Hematopoietic multipotent progenitor cell (in vitro differentiated cells): ENCODE results near the gene FUT7. TPM values are rescaled to one million over a fixed set of nuclear protein-coding genes. Genes with fewer than 3 reads are reported as not detected.
"Not testable (repeated sequence)": the region's sequence is repeated elsewhere in the genome, so short reads cannot be mapped to it uniquely, and the experiment has no call there.

ENCODE experiments used
- DNase-seq, 3 donors: peaks; one replicate each; pipeline ENCODE4 v3.0.0-alpha.2; 2011 to 2015; ENCODE audit warnings: low read depth in 2 of 3, low spot score in 2 of 3
- total RNA-seq: library from RNA; depleted of rRNA; stranded (reverse); fragments of >200 nt; gene quantifications from one replicate; pipeline ENCODE4 v1.2.3, GENCODE V29; 2012

Gene FUT7
- total RNA-seq, 1 donor = 14.3 TPM

DNA sequence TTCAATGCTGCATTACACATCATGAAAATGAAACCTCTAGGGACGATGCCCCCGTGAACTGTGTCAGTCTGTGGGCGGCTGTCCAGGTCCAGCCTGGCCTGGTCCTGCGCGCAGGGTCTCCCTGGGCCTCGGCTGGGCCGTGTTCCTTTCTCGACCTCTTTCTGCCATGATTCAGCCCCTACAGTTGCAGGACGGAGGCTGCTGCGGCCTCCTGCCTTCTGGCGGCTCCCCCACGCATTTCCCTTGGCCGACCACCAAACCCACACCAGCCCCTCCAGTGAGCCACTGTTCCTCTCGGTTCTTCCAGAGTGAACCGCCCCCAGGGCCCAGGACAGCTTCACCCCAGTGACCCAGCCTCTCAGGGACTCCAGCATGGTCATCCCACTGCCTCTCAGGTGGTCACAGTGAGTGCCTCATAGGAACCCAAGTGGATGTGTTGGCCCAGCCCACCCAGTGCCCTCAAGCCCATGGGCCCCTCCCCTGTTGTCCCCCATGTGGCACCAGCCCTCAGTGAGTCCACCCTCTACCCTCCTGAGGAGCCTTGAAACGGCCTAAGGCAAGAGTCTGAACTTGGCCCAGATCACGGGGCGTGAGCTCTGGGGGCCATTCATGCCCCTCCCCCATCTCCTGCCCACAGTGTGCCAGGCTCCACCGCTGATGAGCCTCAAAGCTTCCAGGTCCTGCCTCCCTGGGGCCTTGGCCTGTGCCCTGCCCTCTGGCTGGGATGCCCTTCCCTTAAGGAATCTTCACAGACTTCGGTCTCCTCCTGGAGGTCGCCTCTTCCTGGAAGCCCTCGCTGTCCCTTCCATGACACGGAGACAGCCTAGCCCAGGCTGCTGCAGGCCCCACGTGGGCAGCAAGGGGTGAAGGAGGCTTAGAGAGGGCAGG is 25.5 kb downstream of the FUT7 start:
- peak in 1 of 3 donors; percentile 51 for DNase-seq

DNA sequence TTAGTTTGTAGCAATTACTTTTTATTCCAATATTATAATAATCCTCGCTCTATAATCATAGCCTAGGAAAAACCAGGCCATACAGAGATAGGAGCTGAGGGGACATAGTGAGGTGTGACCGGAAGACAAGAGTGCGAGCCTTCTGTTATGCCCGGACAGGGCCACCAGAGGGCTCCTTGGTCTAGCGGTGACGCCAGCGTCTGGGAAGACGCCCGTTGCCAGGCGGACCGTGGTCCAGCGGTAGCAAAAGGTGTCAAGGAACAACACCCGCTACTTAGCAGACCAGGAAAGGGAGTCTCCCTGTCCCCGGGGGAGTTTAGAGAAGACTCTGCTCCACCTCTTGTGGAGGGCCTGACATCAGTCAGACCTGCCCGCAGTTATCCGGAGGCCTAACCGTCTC is 27.6 kb downstream of the FUT7 start:
- not testable (repeated sequence) for DNase-seq

DNA sequence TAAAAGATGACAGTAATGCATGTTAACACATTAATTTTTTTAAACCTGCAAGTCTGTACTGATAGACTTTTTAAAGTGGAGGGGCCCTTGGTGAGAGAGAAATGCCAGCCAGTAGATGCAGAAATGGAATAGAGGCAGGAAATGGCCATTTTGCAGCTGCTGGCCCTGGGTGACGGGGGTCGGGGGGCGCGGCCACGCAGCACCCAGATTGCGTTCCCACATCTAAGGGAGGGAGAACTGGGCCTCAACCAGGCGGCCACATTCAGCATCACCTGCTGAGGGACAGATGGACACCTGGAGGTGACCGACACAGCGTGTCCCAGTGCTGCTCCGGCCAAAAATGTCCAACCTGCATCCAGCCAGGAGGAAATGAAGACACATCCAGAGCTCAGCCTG is 29.2 kb downstream of the FUT7 start:
- no peak for DNase-seq

DNA sequence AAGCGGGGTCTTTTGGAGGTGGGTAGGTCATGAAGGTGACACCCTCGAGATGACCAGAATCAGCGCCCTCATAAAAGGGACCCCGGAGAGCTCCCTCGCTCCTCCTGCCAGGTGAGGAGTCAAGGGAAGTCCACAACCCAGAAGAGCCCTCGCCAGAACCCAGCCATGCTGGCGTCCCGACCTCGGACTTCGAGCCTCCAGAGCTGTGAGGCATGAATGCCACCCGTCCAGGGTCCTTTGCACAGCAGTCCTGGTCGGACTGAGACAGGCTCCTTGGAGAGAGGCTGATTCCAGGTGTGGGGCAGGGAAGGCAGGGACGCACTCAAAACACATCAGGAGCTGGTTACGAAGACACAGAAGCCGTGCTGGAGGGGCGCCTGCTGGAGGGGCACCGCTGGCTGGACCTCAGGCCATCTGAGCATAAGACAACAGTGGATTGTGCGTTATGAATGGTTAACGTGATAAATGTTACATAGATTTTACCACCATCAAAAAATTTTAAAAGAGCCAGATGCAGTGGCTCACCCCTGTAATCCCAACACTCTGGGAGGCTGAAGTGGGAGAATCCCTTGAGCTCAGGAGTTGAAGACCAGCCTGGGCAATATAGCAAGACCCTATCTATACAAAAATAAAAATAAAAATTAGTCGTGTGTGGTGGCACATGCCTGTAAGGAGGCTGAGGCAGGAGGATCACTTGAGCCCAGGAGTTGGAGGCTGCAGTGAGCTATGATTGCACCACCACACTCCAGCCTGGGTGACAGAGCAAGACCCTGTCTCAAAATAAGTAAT is 29.8 kb downstream of the FUT7 start:
- DNase-seq = no peak

DNA sequence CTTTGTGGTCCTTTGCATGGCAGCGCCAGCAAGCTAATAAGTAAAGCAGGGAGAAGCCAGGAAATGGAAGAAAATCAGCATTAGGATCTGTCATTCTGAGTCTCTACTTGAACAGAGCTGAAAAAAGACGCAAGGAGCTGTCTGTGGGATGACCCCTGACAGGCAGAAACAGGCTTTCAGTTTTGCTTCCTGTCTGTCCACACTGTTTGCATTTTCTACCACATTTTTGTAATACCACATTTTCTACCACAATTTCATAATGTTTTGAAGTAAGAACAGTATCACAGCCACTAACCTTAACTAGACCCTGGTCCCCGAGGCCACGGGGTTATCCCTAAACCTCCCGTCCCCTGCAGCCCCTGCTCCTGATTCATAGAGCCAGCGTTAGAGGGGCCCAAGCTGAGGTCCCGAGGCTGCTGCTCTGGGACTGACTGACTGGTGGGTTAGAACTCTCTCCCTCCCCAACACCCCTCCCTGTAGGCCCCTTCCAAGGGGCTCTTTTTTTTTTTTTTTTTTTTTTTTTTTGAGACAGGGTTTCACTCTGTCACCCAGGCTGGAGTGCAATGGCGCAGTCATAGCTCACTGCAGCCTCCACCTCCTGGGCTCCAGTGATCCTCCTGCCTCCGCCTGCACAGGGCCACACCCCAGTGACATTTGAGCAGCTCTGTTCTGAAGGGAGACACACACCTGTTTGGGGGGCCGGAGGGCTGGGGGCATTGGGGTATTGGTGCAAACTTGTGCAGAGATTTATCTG is 31.5 kb downstream of the FUT7 start:
- DNase-seq = peak in 1 of 3 donors; percentile 41

DNA sequence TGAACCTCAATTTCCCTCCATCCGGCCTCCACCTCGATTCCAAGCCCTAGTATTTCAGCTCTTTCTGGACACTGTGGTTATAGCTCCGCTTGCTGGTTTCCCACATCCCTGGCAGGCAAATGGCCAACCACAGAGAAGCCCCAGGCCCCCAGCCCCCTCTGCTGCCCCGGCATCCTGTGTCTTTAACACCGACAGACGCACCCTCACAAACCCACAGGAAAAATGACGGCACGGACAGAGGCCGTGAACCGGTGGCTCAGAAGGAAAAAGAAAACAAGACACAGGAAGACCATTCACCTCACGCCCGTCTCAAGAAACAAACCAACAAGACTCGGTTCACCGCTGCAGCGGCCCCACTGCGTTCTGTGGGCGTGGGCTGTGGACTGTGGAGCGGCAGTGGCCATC is 34.1 kb downstream of the FUT7 start:
- DNase-seq = no peak

DNA sequence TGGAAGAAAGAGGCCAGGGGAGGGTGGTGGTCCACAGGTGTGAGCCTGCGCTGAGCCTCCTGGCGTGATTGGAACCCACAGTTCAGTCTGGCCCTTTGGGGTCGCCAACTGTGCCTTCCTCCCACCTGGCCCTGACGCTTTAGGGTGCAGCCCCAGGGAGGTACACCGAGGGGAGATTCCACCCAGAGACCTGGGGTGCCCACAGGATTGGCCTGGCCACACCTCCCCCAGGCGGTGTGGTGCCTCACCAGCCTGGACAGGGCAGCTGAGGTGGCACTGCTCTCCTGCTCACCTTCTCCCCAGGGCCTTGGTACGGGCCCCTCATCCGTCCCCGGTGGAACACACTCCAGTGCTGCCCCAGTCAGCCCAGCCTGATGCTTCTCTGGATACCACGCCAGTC is 34.5 kb downstream of the FUT7 start:
- DNase-seq = no peak

DNA sequence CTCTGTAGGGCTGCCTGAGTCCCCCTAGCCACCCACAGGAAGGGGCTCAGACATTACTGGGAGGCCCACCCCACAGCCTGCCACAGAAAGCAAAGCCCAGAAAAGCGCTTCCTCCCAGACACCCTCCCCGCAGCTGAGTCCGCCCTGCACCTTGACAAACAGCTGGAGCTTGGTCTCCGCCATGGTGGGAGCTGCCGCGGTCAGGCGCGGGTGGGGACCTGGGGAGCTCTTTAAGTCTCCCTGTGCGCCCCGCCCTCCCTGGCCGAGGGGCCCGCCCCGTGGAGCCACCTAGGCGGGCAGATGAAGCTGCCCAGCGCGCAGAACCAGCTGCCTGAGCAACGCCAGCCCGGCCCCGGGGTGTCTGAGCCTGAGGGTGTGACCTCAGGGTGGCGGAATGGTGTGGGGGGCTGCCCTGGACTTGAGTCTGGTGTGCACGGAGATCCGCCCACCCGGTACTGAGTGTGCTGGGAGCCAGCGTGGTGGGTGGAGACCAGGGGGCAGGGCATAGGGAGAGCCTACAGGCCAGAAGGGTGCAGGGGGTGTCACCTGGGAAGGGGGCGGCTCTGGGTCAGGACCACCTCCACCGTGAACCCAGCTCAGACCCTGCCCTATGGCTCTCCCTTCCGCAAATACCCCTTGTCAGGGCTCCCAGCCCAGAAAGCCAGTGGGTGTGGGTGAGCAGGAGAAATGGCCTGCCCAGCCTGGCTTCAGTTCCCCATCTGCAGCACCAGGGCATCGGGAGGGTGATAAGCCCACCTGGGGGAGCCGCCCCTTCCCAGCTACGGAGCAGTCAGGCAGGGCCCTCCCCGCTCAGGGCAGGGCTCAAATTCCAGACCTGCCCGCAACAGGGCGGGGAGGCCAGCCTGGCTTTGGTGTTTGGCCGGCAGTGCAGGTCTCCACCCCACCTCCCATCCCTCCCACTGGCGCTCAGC is 35.3 kb downstream of the FUT7 start, which contains the start of gene CLIC3:
Gene CLIC3, minus strand, starts transcription at position 208 of the 932 bp plus-strand sequence. Its CDS starts 25 bp downstream, at position 183.
- peak in 1 of 3 donors; percentile 62 for DNase-seq

DNA sequence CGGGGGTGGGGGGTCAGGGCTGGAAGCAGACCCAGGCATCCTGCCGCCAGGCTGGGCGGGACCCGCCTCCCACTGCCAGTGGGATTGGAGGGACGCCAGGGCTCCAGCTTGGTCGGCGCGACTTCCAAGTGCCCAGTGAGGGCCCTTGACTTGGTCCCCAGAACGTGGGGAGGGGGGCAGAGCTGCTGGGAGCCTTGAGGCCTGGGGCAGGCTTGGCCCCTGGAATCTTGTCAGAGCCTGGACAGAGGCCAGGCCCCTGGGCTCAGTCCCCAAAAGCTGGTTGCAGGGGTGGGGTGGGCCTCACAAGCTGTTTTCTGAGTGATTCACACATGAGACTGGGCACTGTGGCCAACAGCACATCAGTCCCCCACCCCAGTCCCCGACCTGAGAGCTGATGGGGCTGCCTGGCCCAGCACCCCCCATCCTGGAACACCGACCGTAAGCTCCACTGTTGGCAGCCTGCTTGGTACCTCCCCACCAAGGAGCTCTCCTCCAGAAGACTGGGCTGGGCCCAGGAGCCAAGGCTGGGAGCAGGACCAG is 36.0 kb downstream of the FUT7 start:
- no peak for DNase-seq

DNA sequence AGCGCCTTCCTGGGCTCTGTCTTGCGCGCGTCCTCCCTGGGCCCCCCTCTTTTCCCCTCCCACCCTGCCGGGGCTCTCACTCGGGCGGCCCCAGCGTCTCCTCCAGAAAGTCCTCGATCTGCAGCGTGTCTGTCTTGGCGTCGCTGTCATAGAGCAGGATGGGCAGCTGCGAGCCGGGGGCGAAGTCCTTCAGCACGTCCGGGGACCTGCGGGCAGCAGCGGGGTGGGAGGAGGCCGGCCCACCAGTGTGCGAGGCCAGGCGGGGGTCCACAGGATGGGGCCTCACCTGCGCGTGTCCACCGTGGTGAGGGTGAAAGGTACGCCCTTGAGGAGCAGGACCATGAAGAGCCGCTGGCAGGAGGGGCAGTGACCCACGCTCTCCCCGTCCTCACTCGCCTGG is 36.5 kb downstream of the FUT7 start:
- DNase-seq = no peak

DNA sequence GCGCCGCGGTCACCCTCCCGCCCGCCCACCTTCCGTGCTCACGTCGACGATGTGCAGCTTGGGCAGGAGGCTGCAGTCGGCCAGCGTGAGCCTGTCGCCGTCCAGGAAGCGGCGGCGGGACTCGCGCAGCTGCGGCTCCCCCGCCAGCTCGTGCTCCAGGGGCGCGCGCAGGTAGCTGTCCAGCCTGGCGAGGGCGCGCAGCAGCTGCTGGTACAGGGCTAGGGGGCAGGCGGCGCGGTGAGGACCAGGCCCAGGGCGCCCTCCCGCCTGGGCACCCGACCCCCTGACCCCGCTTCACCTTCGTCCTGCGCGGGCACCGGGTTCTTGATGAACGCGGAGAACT is 37.0 kb downstream of the FUT7 start:
- no peak for DNase-seq

DNA sequence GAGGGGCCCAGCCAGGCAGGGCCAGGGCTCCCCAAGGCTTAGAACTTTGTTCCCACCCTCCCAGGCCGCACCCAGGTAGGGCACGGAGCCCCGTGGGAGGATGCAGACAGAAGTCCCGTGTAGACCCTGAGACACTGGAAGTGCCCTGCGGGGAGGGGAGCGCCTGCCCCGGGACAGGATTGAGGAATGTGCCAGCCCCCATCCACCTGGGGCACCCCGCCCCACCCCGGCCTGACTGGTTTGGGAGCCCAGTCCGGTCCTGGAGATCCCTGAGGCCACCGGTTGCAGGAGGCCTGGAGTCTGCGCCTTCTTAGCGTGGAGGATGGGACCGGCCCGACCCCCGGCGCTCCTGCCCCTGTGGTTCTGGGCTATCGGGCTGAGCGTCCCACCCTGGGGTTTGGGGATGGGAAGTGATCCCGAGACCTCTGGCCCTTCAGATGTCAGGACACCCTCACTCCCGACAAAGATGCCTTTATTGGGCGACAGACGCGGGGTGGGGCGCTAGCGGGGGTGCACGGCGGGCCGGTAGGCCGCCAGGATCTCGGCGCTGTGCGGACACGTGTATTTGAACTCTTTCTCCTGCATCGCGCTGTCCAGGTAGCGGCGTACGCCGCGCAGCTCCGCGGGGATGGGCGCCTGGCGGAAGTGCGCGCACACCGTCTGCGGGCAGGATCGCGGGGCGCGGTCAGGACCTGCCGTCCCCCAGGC is 37.6 kb downstream of the FUT7 start:
- no peak for DNase-seq

DNA sequence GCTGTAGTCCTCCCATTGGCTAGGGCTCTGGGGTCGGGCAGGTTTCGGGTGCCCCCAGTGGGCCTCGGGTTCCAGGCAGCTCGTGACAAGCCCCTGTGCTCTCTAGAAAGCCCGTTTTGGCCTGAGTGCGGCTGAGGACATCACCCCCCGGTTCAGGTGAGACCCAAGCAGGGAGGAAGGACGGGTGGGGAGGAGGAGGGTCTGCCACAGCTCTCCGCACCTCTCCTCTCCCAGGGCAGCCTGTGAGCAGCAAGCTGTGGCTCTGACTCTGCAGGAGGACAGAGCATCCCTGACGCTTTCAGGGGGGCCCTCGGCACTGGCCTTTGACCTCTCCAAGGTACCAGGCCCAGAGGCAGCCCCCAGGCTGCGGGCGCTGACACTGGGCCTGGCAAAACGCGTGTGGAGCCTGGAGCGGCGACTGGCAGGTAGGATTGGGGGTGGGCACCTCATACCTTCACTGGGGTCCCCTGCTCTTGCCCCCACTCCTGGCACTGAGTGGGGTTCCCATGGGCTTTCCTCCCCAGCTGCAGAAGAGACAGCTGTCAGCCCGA is 39.0 kb downstream of the FUT7 start:
- no peak for DNase-seq

DNA sequence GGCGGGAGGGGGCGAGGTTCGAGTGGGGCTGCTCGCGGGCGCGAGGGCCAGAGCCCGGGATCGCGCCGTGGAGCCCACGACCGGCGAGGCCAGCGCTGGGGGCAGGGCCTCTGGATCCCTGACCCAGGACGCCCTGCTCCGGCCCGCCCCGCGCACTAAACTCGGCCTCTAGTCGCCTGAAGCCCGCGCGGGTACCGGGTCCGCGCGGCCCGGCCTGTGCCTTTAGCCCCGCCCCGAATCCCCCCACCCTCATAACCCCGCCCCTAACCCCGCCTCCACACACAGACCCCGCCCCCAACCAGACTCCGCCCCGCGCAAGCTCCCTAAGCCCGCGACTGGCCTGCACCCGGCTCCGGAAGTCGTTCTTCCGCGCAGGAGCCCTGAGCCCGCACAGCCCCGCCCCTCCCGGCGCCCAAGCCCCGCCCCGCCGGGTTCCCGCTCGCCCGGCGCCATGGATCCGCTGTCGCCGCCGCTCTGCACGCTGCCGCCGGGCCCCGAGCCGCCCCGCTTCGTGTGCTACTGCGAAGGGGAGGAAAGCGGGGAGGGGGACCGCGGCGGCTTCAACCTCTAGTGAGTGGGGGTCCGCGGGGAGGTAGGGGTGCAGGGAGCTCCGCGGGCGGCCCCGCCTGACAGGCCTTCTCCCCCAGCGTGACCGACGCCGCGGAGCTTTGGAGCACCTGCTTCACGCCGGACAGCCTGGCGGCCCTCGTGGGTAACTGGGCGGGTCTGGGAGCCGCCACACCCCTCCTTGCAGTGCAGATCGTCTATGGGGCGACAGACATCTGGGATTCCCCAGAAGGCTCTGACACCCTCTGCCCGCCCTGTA is 39.7 kb downstream of the FUT7 start, which contains the start of gene PAXX:
Gene PAXX, plus strand, starts transcription at position 430 of the 826 bp plus-strand sequence. Its CDS starts 22 bp downstream, at position 452.
- DNase-seq = peak; percentile 76 to 91 (median 89)

DNA sequence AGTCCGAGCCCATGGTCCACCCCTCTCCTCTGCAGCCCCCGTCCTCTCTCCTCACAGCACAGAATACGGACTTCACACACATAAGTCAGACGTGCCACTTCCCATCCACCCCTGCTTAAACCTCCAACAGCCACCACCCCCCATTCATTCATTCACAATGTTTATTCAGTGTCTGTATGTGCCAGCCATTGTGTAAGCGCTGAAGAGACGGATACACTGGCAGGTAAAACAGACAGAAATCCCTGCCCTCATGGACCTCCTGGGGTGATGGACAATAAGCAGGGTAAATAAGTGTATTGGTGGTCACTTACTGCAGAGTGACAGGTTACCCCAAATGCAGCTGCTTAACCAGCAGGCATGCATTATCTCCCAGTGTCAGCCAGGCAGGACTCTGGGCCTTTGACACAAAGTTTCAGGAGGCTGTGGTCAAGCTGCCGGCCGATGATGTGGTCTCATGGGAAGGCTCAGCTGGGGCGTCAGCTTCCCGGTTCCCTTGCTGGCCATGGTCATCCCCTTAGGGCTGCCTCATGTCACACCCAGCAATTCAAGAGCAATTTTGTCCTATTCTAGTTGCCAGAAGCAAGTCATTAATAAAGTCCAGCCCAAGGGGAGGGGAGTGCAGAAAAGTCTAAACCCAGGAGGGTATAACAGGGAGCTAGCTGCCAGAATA is 41.5 kb downstream of the FUT7 start:
- DNase-seq = no peak

DNA sequence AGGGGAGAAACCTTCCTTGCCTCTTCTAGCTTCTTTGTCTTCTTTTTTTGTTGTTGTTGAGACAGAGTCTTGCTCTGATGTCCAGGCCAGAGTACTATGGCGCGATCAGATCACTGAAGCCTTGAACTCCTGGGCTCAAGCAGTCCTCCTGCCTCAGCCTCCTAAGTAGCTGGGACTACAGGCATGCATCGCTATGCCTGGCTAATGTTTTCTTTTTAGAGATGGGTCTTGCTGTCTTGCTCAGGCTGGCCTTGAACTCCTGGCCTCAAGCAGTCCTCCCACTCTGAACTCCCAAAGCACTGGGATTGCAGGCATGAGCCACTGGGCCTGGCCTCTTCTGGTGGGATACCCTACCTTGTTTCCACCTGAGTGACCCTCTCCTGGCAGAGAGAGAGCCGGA is 43.0 kb downstream of the FUT7 start:
- DNase-seq = no peak

DNA sequence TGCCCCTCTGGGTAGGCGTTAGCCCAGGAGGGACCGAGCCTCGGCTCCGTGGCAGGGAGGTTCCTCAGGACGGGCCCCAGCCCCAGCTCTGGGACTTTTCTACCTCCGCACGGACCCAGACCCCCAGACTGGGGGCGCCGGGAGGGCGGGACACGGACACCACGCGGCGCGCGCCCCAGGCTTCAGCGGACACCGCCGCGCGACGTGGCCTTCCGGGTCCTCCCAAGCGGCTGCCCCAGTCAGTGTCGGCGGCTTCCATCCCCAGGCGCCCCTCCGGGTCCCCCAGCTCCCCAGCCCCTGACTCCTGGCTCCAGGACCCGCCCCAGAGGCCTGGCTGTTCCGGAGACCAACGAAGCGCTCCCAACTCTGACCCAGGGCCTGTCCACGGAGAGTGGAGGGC is 46.0 kb downstream of the FUT7 start:
- no peak for DNase-seq
